Gastrocnemius medialis (tissue), 4 donors: Measurements from ENCODE around the gene TP53I13.

Experiments
- CTCF ChIP-seq, 5 experiments: fragments of 450-650 bp in 3 of 5; fragments of 200-600 bp in 2 of 5; sonication (generic) in 2 of 5; IDR thresholded peaks in 4 of 5; conservative IDR thresholded peaks in 1 of 5; 1 replicate in 4 of 5; 2 replicates in 1 of 5; pipeline ENCODE4 v1.5.1; 2016 to 2019; ENCODE audit warnings: antibody characterized with exemption in 5 of 5, mild to moderate bottlenecking in 3 of 5, moderate library complexity in 3 of 5
- POLR2A ChIP-seq, 2 donors: fragments of 450-650 bp; IDR thresholded peaks; one replicate each; pipeline ENCODE4 v1.6.1; 2017; ENCODE audit warnings: antibody characterized with exemption in 2 of 2, mild to moderate bottlenecking in 2 of 2, moderate library complexity in 2 of 2

DNA sequence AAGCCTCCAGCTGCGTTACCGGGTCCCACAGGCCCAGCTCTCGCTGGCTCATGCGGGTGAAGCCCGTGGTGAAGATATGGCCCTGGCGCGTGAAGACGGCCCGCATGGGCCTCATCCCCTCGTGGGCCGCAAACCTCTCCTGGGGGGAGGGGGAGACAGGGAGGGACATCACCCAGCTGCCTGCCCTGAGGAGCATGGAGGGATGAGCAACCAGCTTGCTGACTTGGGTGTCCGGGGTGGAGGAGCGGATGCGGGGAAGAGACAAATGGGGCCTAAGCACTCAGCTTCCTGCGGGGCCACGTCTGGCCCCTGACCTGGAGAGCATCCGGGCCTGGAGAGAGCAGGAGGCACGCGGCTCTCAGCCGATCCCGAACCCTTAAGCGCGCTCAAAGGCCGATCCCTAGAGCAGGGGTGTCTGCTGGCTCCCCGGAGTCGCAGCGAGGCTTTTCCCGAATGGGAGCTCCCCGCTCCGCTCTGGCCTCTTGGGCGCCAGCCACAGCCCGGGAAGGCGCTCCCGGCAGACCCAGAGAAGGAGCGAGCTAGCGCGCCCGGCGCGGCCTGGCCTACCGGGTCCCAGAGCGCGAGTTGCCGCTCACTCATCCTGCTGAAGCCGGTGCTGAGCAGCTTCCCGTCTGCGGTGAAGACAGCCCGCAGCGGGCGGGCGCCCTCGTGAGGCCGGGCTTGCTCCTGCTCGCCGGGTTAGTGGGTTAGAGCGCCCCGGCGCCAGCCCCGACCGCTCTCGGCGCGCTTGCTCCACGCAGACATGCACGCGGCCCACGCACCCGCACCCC is 49.2 kb downstream of the TP53I13 start:
- TF ChIP-seq POLR2A (IDR thresholded peaks at IDR 0.05) (no peak), CTCF (IDR thresholded peaks at IDR 0.05 in 4 of 5, conservative IDR thresholded peaks at IDR 0.05 in 1 of 5) (peak in 3 of 5 experiments; percentile 44 to 59 (median 51))
